Fibroblast of lung (primary cell): ENCODE data around the gene ZAR1. TPM values are rescaled to one million over a fixed set of nuclear protein-coding genes. Genes with fewer than 3 reads are reported as not detected.

Experiments used
- DNase-seq, 2 donors: peaks; one replicate each; pipeline versions ENCODE4 v3.0.0 to v3.0.0-alpha.2; 2010; ENCODE audit warnings: low read depth in 2 of 2
- H2AFZ ChIP-seq: 2 replicates; pipeline ENCODE4 v1.5.1; 2012; ENCODE audit warnings: low read length, control low read depth, inconsistent platforms
- H3K27ac ChIP-seq: 2 replicates; pipeline ENCODE4 v1.5.1; 2011; ENCODE audit warnings: low read length, control low read depth; ENCODE audit not compliant: insufficient read depth
- H3K27me3 ChIP-seq: 2 replicates; pipeline ENCODE4 v1.5.1; 2011; ENCODE audit warnings: mild to moderate bottlenecking, low read length; ENCODE audit not compliant: control insufficient read depth, insufficient read depth
- H3K36me3 ChIP-seq: 2 replicates; pipeline ENCODE4 v1.5.1; 2011; ENCODE audit warnings: low read length; ENCODE audit not compliant: control insufficient read depth, insufficient read depth
- H3K4me1 ChIP-seq: 2 replicates; pipeline ENCODE4 v1.5.1; 2011; ENCODE audit warnings: low read length; ENCODE audit not compliant: control insufficient read depth, insufficient read depth; ENCODE audit errors: extremely low read depth
- H3K4me2 ChIP-seq: 2 replicates; pipeline ENCODE4 v1.5.1; 2011; ENCODE audit warnings: low read length, control low read depth; ENCODE audit not compliant: insufficient read depth; ENCODE audit errors: extremely low read depth
- H3K4me3 ChIP-seq, 4 experiments: fragments of 200-600 bp in 1 of 4; sonication (generic) in 1 of 4; replicated peaks in 1 of 4; 2 replicates each; pipeline ENCODE4 v1.5.1; 2011 to 2016; ENCODE audit warnings: low read length in 4 of 4, low read depth in 3 of 4, mild to moderate bottlenecking in 3 of 4, control low read depth in 2 of 4, inconsistent platforms in 1 of 4, mixed read lengths in 1 of 4; ENCODE audit not compliant: insufficient read depth in 1 of 4; ENCODE audit errors: control extremely low read depth in 1 of 4
- H3K79me2 ChIP-seq: 2 replicates; pipeline ENCODE4 v1.5.1; 2012; ENCODE audit warnings: mild to moderate bottlenecking, low read length, inconsistent platforms; ENCODE audit not compliant: control insufficient read depth, insufficient read depth
- H3K9ac ChIP-seq: 2 replicates; pipeline ENCODE4 v1.5.1; 2011; ENCODE audit warnings: mild to moderate bottlenecking, low read length, control low read depth; ENCODE audit not compliant: insufficient read depth
- H3K9me3 ChIP-seq: 2 replicates; pipeline ENCODE4 v1.5.1; 2012; ENCODE audit warnings: low read depth, low read length; ENCODE audit not compliant: control insufficient read depth, insufficient read depth
- H4K20me1 ChIP-seq: 2 replicates; pipeline ENCODE4 v1.5.1; 2011; ENCODE audit warnings: low read length; ENCODE audit not compliant: control insufficient read depth, insufficient read depth; ENCODE audit errors: extremely low read depth
- CTCF ChIP-seq, 2 donors: IDR thresholded peaks in 1 of 2; conservative IDR thresholded peaks in 1 of 2; 1 replicate in 1 of 2; 2 replicates in 1 of 2; pipeline ENCODE4 v1.5.1; 2011 to 2012; ENCODE audit warnings: low read length in 2 of 2, control low read depth in 1 of 2, inconsistent platforms in 1 of 2, low read depth in 1 of 2, mild to moderate bottlenecking in 1 of 2
- EZH2 ChIP-seq: IDR thresholded peaks from 2 replicates; pipeline ENCODE4 v1.5.1; 2012; ENCODE audit warnings: low read length, control low read depth, mild to moderate bottlenecking; ENCODE audit errors: missing control alignments
- polyA plus RNA-seq, 2 donors: library from polyadenylated mRNA; depleted of rRNA in 1 of 2; stranded (reverse) in 1 of 2; unstranded in 1 of 2; fragments of >200 nt; gene quantifications; 2 replicates each; pipeline ENCODE4 v1.2.1, GENCODE V29; 2011 to 2012; ENCODE audit warnings: missing spikeins in 1 of 2
- total RNA-seq: library from RNA; depleted of rRNA; stranded (reverse); fragments of >200 nt; gene quantifications from 2 replicates; pipeline ENCODE4 v1.2.1, GENCODE V29; 2014

ZAR1 gene
- total and polyA plus RNA-seq, 2 donors (not counting 1 experiment from before 2014, with no cell fraction given): not detected

- no peak for TF ChIP-seq CTCF (conservative IDR thresholded peaks at IDR 0.05 in 1 of 2, IDR thresholded peaks at IDR 0.05 in 1 of 2; ENCODE audit: low read depth in 1 of 2, low read length in 2 of 2)
- no peak for TF ChIP-seq EZH2
- Histone ChIP-seq H3K36me3 (no peaks in the 10 kb centered on the region), H4K20me1 (no peaks in the 10 kb centered on the region), H2AFZ (no peak overlapping the region), H3K79me2 (no peaks in the 10 kb centered on the region), H3K4me2 (no peak overlapping the region), H3K4me3 (no peak overlapping the region), H3K27ac (no peak overlapping the region), H3K27me3 (peaks cover 4% of the 10 kb centered on the region), H3K4me1 (no peaks in the 10 kb centered on the region), H3K9me3 (no peaks in the 10 kb centered on the region), H3K9ac (no peak overlapping the region)
- DNase-seq: no peak
These were observed 22.6 kb upstream of the ZAR1 start for GRCh38 chr4:48467442-48467841.

GRCh38 chr4:48467891-48468290 is 22.2 kb upstream of the ZAR1 start:
- no peak for DNase-seq
- no peaks in the 10 kb centered on the region for H3K4me1 ChIP-seq
- TF ChIP-seq CTCF (conservative IDR thresholded peaks at IDR 0.05 in 1 of 2, IDR thresholded peaks at IDR 0.05 in 1 of 2; ENCODE audit: low read depth in 1 of 2, low read length in 2 of 2): no peak
- TF ChIP-seq EZH2: no peak
- no peaks in the 10 kb centered on the region for H3K36me3 ChIP-seq
- no peak overlapping the region for H3K4me2 ChIP-seq
- H3K9me3 ChIP-seq: no peaks in the 10 kb centered on the region
- no peak overlapping the region for H2AFZ ChIP-seq
- H3K27me3 ChIP-seq: peaks cover 4% of the 10 kb centered on the region
- H3K9ac ChIP-seq: no peak overlapping the region
- H3K4me3 ChIP-seq: no peak overlapping the region
- H3K27ac ChIP-seq: no peak overlapping the region
- H4K20me1 ChIP-seq: no peaks in the 10 kb centered on the region
- no peaks in the 10 kb centered on the region for H3K79me2 ChIP-seq

GRCh38 chr4:48470137-48470536 is 19.9 kb upstream of the ZAR1 start:
- Histone ChIP-seq H3K4me1 (no peaks in the 10 kb centered on the region), H3K27ac (no peak overlapping the region), H3K4me3 (no peak overlapping the region), H3K79me2 (no peaks in the 10 kb centered on the region), H3K9ac (no peak overlapping the region), H3K36me3 (no peaks in the 10 kb centered on the region), H4K20me1 (no peaks in the 10 kb centered on the region), H2AFZ (no peak overlapping the region), H3K4me2 (no peak overlapping the region), H3K9me3 (no peaks in the 10 kb centered on the region), H3K27me3 (no peaks in the 10 kb centered on the region)
- TF ChIP-seq CTCF (conservative IDR thresholded peaks at IDR 0.05 in 1 of 2, IDR thresholded peaks at IDR 0.05 in 1 of 2; ENCODE audit: low read depth in 1 of 2, low read length in 2 of 2) (no peak), EZH2 (no peak)
- no peak for DNase-seq
